GM19240 (cell line): ENCODE results near the gene PALLD.

Experiments
- DNase-seq: peaks from one replicate; pipeline ENCODE4 v3.0.0; 2011; ENCODE audit warnings: low spot score; ENCODE audit not compliant: insufficient read length

The PALLD gene

GRCh38 chr4:168891086-168891485 is 394.2 kb downstream of the PALLD start:
- DNase-seq: no peak

DNA sequence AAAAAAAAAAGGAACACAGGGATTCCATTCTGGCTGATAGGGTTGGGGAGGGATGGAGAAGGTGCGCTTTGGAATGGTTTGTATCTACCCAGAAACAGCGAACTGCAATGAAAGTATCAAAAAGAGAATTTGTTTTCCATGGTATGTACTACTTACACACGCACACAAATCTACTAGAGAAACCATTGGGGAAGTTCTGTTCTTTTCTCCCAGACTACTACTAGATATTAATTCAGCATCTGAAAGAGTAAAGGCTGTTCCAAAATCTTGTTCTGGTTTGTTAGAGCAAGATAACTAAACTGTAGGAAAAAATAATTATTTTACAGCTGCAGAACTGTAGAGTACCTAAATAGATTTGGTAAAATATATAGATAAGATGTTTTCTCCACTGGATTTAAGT is 394.8 kb downstream of the PALLD start:
- no peak for DNase-seq

GRCh38 chr4:168892475-168892874 is 395.6 kb downstream of the PALLD start:
- no peak for DNase-seq

DNA sequence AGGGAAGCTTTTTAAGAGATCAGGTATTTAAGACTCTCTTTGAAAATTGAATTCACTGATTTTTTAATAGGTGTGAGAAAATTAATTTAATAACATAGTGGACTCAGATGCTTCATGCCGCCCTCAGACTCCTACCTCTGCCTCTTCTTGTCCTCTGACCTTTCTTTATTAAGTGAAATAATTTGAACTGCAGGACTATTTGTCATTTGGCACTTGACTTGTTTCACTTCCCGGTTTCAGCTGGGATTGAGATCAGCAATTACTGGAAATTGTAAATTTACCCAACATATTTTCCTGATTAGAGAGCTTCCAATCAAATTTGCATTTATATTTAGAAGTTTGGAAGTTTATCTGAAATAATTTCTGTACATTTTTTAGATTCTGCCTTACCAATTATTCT is 396.4 kb downstream of the PALLD start:
- DNase-seq: no peak

GRCh38 chr4:168893807-168894206 is 397.0 kb downstream of the PALLD start:
- no peak for DNase-seq

- DNase-seq: no peak
Observed at GRCh38 chr4:168900080-168900479, 403.2 kb downstream of the PALLD start.

DNA sequence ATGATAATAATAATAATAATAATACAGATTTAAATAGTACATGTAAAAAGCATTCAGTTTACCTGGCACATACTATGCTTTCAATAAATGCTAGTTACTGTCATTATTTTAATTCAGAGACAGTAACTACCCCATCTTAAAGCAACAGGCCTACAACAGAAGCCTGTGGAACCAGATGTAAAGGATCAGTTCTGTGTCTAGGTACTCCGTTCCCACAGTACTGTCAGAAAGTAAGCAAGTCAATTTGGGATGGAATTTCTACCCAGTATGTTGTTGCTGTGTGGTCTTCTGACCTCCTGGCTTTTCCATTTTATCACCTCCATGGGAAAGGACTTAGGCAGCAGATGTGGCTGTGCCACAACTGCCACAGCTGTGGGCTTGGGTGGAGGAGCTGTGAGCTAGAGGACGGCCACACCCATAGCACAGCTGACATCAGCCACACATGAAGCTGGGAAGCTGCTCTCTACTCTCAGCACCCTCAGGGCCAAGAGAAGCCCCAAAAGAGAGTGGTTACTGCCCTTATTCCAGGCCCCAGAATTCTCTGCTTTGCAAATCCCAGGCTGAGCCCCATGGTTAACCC is 410.4 kb downstream of the PALLD start:
- DNase-seq: no peak

DNA sequence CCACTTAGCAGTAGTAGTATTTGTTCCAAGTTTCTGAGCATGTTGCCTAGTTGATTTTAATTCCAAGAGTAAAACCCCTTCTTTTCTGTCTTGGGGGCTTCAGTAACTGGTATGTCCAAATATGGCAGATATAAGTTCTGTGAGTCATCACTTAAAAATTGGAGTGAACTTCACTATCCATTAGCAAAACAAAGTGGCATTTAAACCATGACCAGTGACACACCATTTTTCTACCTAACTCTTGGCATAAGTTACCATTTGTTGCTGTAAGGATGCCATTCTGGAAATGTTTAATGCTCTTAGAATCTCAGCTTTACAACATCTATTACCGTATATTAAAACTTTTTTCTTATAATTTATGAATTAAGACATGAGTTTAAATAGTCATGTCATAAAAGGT is 411.2 kb downstream of the PALLD start:
- DNase-seq: no peak

DNA sequence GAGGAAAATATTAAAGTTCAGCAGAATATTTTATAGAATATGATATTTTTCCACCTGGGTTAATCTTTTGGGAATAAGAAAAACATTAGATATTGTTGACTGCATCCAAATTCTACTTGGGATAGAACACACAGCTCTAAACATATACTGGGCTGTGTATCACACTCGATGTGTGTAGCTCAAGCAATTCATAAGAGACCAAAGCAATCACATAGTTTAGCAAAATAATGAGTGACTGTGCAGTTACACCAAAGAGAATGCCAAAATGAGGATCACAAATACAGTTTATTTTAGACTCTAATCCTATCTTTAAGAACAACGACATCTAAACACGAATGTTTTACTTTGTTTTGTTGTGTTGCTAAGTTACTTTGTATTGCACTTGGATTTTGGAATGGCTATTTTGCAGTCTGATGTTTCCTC is 412.0 kb downstream of the PALLD start:
- DNase-seq: no peak

DNA sequence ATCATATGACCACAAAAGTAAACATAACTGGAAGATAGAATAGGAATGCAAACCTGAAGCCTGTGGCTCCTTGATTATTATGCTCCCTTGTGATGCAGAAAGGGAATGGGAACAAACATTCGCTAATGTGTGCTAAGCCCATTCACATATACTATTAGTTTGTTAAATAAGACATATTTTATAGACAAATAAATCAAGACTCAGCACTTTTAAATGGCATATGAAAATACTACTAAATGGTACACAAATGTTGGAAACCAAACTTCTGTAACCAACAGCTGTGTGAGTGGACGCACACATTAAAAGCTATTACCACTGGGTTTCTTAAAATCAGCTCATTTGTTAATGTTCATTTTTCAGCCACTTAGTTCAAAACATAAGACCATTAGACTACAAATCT is 417.2 kb downstream of the PALLD start:
- DNase-seq: no peak

DNA sequence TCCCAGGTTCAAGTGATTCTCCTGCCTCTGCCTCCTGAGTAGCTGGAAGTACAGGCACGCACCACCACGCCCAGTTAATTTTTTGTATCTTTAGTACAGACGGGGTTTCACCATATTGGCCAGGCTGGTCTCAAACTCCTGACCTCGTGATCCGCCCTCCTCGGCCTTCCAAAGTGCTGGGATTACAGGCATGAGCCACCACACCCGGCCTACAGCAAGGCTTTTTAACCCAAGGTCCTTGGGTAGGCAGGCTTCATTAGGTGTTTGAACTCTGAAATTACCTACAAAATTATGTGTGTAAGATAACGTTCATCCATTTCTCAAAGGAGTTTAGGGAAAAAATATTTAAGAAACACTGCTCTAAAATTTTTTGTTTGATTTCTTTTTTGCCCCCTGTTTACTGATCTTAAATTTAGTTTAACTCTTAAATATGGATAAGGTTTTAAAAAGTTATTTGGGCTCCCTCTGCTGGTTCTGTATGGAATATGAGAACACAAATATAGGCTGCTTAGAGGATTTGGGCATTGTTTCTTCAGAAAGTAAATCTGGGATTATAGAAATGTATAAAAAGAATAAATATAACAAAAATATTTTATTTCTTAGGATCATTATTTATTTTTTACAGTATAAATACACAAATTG is 420.4 kb downstream of the PALLD start:
- no peak for DNase-seq

GRCh38 chr4:168919706-168920324 is 423.0 kb downstream of the PALLD start:
- DNase-seq: no peak

DNA sequence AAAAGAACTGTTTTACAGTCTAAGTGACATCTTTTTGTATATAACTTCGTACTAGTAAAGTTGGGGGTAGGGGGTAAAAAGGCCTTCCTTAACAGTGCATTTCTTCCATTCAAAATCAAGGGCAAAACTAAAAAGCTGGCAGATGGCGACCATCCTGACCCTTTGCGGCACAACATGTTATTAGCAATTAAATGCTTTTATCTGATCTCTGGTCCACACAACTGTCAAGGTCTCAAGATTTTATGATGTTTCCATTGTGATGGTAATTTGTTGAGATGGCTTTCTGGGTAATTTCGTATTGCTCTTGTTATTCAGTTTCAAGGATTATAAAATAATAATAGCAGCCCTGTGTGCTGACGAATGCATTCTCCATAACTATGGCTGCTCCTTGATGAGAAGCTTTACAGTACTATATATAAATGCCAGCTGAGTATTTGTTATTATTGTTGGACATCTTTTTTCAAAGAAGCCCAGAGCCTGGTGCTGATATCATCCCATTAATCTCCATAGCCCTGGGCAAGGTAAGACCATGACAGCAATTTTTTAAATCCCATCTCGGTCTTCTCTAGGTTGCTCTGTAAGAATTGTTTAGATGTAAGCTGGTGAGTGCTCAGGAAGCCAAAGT is 423.7 kb downstream of the PALLD start:
- no peak for DNase-seq

- peak; percentile 54 for DNase-seq
Observed at GRCh38 chr4:168923526-168924194, 426.8 kb downstream of the PALLD start.

DNA sequence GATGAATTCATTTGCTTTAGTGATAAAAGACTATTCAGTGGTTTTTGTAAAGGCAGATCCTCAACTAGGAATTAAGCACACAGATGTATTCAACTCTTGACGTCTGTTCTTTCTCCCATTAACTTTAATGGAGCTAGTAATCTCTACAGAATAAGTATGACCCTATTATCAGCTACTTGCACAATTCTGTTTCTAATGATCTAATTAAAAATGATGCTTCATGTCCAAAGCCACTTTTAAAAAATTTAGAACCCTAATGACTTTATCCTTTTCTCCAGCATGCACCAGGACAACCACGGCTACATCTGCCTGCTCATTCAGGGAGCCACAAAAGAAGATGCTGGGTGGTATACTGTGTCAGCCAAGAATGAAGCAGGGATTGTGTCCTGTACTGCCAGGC is 427.8 kb downstream of the PALLD start:
- no peak for DNase-seq

DNA sequence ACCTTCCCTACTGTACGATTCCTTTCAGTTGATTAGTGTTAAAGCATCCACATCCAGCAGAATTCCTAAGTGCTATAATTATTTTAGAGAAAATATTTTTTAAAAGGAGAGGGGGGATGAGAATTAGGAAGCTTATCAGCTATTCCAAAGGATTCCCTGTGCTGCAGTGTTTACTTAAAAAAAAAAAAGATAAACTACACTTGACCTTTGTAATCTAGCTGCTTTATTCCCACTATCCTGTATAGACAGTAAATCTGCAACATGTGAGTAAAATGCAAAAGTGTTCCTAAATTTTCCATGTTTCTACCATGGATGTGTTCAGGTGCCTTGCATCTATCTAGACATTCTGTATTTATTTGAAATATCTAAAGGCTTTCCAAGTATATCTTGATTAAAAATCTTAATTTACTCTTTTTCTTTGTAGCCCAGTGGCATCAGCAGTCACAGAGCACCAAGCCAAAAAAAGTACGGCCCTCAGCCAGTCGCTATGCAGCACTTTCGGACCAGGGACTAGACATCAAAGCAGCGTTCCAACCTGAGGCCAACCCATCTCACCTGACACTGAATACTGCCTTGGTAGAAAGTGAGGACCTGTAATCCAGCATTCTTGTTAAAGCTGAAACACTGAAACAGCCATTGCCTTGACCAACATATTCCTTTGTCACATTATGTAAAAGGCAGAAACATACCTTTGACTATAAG is 429.1 kb downstream of the PALLD start:
- no peak for DNase-seq

- no peak for DNase-seq
Observed at GRCh38 chr4:168928346-168928745, 431.5 kb downstream of the PALLD start.

DNA sequence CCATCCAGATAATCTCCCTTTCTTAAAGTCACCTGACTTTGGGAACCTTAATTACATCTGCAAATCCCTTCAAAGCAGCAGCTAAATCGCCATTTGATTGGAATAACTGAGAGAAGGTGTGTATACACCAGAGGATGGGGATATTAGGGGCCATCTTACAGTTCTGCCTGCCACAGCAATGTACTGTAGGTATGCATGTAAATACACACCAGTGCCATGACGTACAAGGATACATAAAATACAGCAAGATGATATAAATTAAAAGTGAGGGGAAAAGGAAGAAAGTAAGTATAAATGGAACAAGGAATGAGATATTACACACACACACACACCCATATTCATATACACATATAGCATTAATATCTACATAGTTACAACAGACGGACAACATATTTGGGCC is 432.0 kb downstream of the PALLD start:
- no peak for DNase-seq

- no peak for DNase-seq
Observed at GRCh38 chr4:168930413-168931196, 433.8 kb downstream of the PALLD start.

DNA sequence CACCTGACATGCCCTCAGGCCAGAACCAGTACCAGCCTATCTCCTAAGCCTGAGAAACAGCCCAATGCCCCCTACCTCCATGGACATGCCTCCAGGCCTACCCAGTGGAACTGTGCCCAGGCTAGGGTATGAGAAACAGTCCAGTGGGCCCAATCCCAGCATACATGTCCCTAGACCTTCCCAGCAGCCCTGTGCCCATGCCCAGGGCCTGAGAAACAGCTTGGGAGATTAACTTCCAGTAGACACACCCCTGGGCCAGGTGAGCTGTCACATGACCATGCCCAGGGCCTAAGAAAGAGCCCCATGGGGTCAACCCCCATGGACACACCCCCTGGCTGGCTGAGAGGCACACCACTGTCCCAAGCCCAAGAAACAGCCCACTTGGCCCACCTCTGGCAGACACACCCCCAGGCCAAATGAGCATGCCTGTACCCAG is 434.4 kb downstream of the PALLD start:
- no peak for DNase-seq

DNA sequence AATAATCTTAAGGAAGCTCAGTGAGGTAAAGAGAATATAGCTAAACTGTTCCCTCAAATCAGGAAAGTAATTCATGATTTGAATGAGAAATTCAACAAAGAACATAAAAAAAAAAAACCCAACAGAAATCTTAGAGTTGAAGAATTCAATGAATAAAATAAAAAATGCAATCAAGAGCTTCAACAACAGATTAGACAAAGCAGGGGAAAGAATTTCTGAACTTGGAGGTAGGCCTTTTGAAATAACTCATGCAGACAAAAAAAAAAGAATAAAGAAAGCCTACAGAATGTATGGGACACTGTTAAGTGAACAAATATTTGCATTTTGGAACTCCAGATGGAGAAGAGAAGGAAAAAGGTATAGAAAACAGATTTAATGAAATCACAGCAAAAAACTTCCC is 435.3 kb downstream of the PALLD start:
- no peak for DNase-seq
